ENCODE measurements around the gene IFT122. TPM values are rescaled to one million over a fixed set of nuclear protein-coding genes. Genes with fewer than 3 reads are reported as not detected.

Gene IFT122
- total RNA-seq, 1 donor from 2014 or later, result 17.7 TPM

DNA sequence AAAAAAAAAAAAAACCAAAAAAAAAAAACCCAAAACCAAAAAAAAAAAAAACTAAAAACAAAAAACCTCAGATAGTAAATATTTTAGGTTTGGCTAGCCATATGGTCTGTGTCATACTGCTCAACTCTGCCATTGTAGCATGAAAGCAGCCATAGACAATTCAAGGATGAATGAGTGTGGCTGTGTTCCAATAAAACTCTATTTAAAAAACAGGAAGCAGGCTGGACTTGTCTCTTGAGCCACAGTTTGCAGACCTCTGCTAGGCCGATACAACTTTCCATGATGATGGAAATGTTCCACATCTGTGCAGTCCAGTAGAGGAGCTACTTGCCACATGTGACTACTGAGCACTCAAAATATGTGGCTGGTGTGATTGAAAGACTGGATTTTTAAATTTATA lies 22.7 kb upstream of the IFT122 start:
- DNase-seq (ENCODE audit: low read depth), result peak; percentile 71
- H3K27ac ChIP-seq (ENCODE audit: low read depth, low read length), result no peak overlapping the region
- no peak for FAIRE-seq

DNA sequence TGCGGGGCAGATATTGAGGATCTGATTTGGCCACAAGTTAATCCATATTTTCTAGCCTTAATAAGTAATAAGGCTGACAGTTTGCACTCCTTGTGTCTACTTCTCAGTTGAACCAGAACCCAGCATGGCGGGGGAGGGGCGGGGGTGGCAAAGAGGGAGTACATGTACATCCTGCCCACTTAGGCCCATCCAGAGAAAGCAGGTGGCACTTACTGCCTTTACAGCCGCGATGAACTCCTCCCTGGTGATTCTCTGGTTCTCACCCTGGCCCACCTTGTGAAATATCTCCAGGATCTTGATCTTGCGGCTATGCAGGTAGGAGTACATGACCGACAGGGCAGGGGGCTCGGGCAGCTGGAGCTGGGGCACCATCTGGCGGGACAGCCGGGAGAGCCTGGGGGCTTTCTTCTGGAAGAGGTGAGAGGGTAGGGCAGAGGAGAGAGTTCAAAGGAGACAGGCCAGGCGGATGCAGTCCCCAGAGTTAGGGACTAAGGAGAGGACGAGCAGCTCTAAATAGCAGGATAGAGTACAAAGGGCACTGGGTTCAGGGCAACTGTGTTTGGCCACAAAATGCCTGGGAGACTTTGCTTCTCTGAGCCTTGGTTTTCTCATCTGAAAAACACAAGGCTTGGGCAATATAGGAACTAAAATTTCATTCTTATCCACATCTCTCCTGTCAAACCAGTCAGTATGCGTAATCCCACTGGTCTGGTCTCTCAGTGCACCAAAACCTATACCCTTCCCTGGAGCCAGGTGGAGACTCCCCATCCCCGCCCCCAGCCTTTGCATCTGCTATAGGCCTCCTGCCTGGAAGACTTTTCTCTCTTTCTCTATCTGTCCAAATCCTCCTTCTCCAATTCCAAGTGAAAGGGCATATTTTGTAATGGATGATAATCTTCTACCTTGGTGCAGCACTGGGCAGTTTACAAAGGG lies 21.7 kb upstream of the IFT122 start:
- H3K4me1 Mint-ChIP-seq (ENCODE audit: low read depth, unreplicated experiment), result peaks cover 11% of the 10 kb centered on the region
- Histone ChIP-seq H3K27ac (ENCODE audit: low read depth, low read length) (no peak overlapping the region), H3K9me3 (ENCODE audit: insufficient read depth, low read depth, low read length) (no peaks in the 10 kb centered on the region), H2AFZ (ENCODE audit: low read depth, low read length) (no peak overlapping the region), H3K4me3 (ENCODE audit: insufficient read depth, low read depth, low read length) (no peak overlapping the region), H3K4me2 (ENCODE audit: low read length) (no peak overlapping the region), H4K20me1 (ENCODE audit: insufficient read depth, low read length) (no peaks in the 10 kb centered on the region), H3K36me3 (ENCODE audit: insufficient read depth, low read length) (no peaks in the 10 kb centered on the region), H3K4me1 (ENCODE audit: insufficient read depth, low read length) (peaks cover 16% of the 10 kb centered on the region), H3K79me2 (ENCODE audit: insufficient read depth, low read length) (no peaks in the 10 kb centered on the region), H3K27me3 (ENCODE audit: insufficient read depth, low read length) (peaks cover 3% of the 10 kb centered on the region), H3K9ac (ENCODE audit: low read length) (no peak overlapping the region)
- FAIRE-seq (no peak), DNase-seq (ENCODE audit: low read depth) (no peak)
- H3K27me3 Mint-ChIP-seq (ENCODE audit: low read depth, unreplicated experiment), result peaks cover 3% of the 10 kb centered on the region
- no peaks in the 10 kb centered on the region for H3K9me3 Mint-ChIP-seq (ENCODE audit: unreplicated experiment)
- TF ChIP-seq, protein P1, sequence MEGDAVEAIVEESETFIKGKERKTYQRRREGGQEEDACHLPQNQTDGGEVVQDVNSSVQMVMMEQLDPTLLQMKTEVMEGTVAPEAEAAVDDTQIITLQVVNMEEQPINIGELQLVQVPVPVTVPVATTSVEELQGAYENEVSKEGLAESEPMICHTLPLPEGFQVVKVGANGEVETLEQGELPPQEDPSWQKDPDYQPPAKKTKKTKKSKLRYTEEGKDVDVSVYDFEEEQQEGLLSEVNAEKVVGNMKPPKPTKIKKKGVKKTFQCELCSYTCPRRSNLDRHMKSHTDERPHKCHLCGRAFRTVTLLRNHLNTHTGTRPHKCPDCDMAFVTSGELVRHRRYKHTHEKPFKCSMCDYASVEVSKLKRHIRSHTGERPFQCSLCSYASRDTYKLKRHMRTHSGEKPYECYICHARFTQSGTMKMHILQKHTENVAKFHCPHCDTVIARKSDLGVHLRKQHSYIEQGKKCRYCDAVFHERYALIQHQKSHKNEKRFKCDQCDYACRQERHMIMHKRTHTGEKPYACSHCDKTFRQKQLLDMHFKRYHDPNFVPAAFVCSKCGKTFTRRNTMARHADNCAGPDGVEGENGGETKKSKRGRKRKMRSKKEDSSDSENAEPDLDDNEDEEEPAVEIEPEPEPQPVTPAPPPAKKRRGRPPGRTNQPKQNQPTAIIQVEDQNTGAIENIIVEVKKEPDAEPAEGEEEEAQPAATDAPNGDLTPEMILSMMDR (IDR thresholded peaks at IDR 0.05; ENCODE audit: insufficient read depth, low read depth, low read length), result no peak
- no peak for TF ChIP-seq EZH2 (IDR thresholded peaks at IDR 0.05; ENCODE audit: insufficient read depth, low read length)
- no peaks in the 10 kb centered on the region for H3K36me3 Mint-ChIP-seq (ENCODE audit: low read depth, unreplicated experiment)
- no peak overlapping the region for H3K27ac Mint-ChIP-seq (ENCODE audit: unreplicated experiment)
- H3K4me3 Mint-ChIP-seq (ENCODE audit: unreplicated experiment), result no peak overlapping the region

More for the DNA sequence above, 22.7 kb upstream of the IFT122 start:
- H3K4me2 ChIP-seq (ENCODE audit: low read length), result no peak overlapping the region
- no peak overlapping the region for H2AFZ ChIP-seq (ENCODE audit: low read depth, low read length)
- H3K79me2 ChIP-seq (ENCODE audit: insufficient read depth, low read length), result no peaks in the 10 kb centered on the region
- no peaks in the 10 kb centered on the region for H3K36me3 ChIP-seq (ENCODE audit: insufficient read depth, low read length)
- H3K4me1 ChIP-seq (ENCODE audit: insufficient read depth, low read length), result peaks cover 24% of the 10 kb centered on the region
- Mint-ChIP-seq H3K4me3 (ENCODE audit: unreplicated experiment) (no peak overlapping the region), H3K27me3 (ENCODE audit: low read depth, unreplicated experiment) (peaks cover 3% of the 10 kb centered on the region), H3K4me1 (ENCODE audit: low read depth, unreplicated experiment) (peaks cover 21% of the 10 kb centered on the region), H3K9me3 (ENCODE audit: unreplicated experiment) (no peaks in the 10 kb centered on the region), H3K36me3 (ENCODE audit: low read depth, unreplicated experiment) (no peaks in the 10 kb centered on the region), H3K27ac (ENCODE audit: unreplicated experiment) (no peak overlapping the region)
- H3K9ac ChIP-seq (ENCODE audit: low read length), result no peak overlapping the region
- H3K4me3 ChIP-seq (ENCODE audit: insufficient read depth, low read depth, low read length), result no peak overlapping the region
- TF ChIP-seq, protein P1 (IDR thresholded peaks at IDR 0.05; ENCODE audit: insufficient read depth, low read depth, low read length), result no peak
- TF ChIP-seq EZH2 (IDR thresholded peaks at IDR 0.05; ENCODE audit: insufficient read depth, low read length), result no peak
- no peaks in the 10 kb centered on the region for H4K20me1 ChIP-seq (ENCODE audit: insufficient read depth, low read length)
- peaks cover 3% of the 10 kb centered on the region for H3K27me3 ChIP-seq (ENCODE audit: insufficient read depth, low read length)
- no peaks in the 10 kb centered on the region for H3K9me3 ChIP-seq (ENCODE audit: insufficient read depth, low read depth, low read length)

DNA sequence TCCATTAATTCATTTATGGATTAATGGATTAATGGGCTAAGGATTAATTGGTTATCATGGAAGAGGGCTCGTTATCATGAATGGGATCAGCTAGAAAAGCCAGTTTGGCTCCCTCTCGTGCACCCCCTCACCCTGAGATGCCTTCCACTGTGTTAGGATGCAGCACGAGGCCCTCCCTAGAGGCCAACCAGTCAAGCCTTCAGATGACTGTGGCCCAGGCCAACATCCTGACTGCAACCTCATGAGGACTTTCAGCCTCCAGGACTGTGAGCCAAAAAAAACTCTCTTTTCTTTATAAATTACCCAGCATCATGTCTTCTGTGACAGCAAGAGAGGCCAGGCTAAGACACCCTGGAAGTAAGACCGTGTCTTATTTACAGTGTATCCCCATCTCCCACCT lies 20.5 kb upstream of the IFT122 start:
- FAIRE-seq, result no peak
- no peak overlapping the region for H3K4me3 Mint-ChIP-seq (ENCODE audit: unreplicated experiment)
- H3K4me1 Mint-ChIP-seq (ENCODE audit: low read depth, unreplicated experiment), result peaks cover 9% of the 10 kb centered on the region
- peaks cover 4% of the 10 kb centered on the region for H3K4me1 ChIP-seq (ENCODE audit: insufficient read depth, low read length)
- peaks cover 3% of the 10 kb centered on the region for H3K27me3 ChIP-seq (ENCODE audit: insufficient read depth, low read length)
- H3K4me3 ChIP-seq (ENCODE audit: insufficient read depth, low read depth, low read length), result no peak overlapping the region
- H2AFZ ChIP-seq (ENCODE audit: low read depth, low read length), result no peak overlapping the region
- no peak for TF ChIP-seq EZH2 (IDR thresholded peaks at IDR 0.05; ENCODE audit: insufficient read depth, low read length)
- TF ChIP-seq, protein P1 (IDR thresholded peaks at IDR 0.05; ENCODE audit: insufficient read depth, low read depth, low read length), result no peak
- no peak overlapping the region for H3K27ac ChIP-seq (ENCODE audit: low read depth, low read length)
- H3K36me3 Mint-ChIP-seq (ENCODE audit: low read depth, unreplicated experiment), result no peaks in the 10 kb centered on the region
- peaks cover 3% of the 10 kb centered on the region for H3K27me3 Mint-ChIP-seq (ENCODE audit: low read depth, unreplicated experiment)
- no peaks in the 10 kb centered on the region for H4K20me1 ChIP-seq (ENCODE audit: insufficient read depth, low read length)
- H3K9me3 Mint-ChIP-seq (ENCODE audit: unreplicated experiment), result no peaks in the 10 kb centered on the region
- no peak overlapping the region for H3K27ac Mint-ChIP-seq (ENCODE audit: unreplicated experiment)
- H3K9ac ChIP-seq (ENCODE audit: low read length), result no peak overlapping the region
- DNase-seq (ENCODE audit: low read depth), result no peak
- no peaks in the 10 kb centered on the region for H3K79me2 ChIP-seq (ENCODE audit: insufficient read depth, low read length)
- H3K9me3 ChIP-seq (ENCODE audit: insufficient read depth, low read depth, low read length), result no peaks in the 10 kb centered on the region
- no peak overlapping the region for H3K4me2 ChIP-seq (ENCODE audit: low read length)
- no peaks in the 10 kb centered on the region for H3K36me3 ChIP-seq (ENCODE audit: insufficient read depth, low read length)
